CD14-positive monocyte (primary cell): ENCODE results near the gene UGT1A5. TPM values are rescaled to one million over a fixed set of nuclear protein-coding genes. Genes with fewer than 3 reads are reported as not detected.

Source experiments
- DNase-seq, 3 donors: peaks; one replicate each; pipeline ENCODE4 v3.0.0-alpha.2; 2011 to 2022
- H2AFZ ChIP-seq: 2 replicates; pipeline ENCODE4 v1.6.0; 2012; ENCODE audit warnings: mild to moderate bottlenecking, low read depth, low read length, inconsistent platforms; ENCODE audit not compliant: insufficient read depth, poor library complexity, severe bottlenecking
- H3K27ac ChIP-seq, 2 donors: 1 replicate in 1 of 2; 2 replicates in 1 of 2; pipeline ENCODE4 v1.5.1; 2012 to 2013; ENCODE audit warnings: low read length in 2 of 2, control low read depth in 1 of 2, inconsistent platforms in 1 of 2, low read depth in 1 of 2, mild to moderate bottlenecking in 1 of 2
- H3K27me3 ChIP-seq, 2 donors: one replicate each; pipeline versions ENCODE4 v1.6.0 to v1.6.1; 2011 to 2013; ENCODE audit warnings: low read length in 2 of 2; ENCODE audit not compliant: control insufficient read depth in 2 of 2, insufficient read depth in 2 of 2
- H3K36me3 ChIP-seq, 2 donors: replicated peaks in 1 of 2; 1 replicate in 1 of 2; 2 replicates in 1 of 2; pipeline versions ENCODE4 v1.5.1 to v1.6.1; 2012 to 2013; ENCODE audit warnings: low read length in 2 of 2, control low read depth in 1 of 2, inconsistent platforms in 1 of 2, mild to moderate bottlenecking in 1 of 2; ENCODE audit not compliant: insufficient read depth in 2 of 2, control insufficient read depth in 1 of 2
- H3K4me1 ChIP-seq, 2 donors: 1 replicate in 1 of 2; 2 replicates in 1 of 2; pipeline versions ENCODE4 v1.5.1 to v1.6.1; 2012 to 2013; ENCODE audit warnings: low read length in 2 of 2, control low read depth in 1 of 2, inconsistent platforms in 1 of 2, mild to moderate bottlenecking in 1 of 2, moderate library complexity in 1 of 2; ENCODE audit not compliant: insufficient read depth in 2 of 2, control insufficient read depth in 1 of 2
- H3K4me2 ChIP-seq: replicated peaks from 2 replicates; pipeline ENCODE3; 2012; ENCODE audit warnings: low read length, moderate library complexity, mild to moderate bottlenecking; ENCODE audit not compliant: poor library complexity, severe bottlenecking; ENCODE audit errors: extremely low read depth
- H3K4me3 ChIP-seq, 3 experiments: fragments of 200-600 bp in 1 of 3; sonication (generic) in 1 of 3; replicated peaks in 1 of 3; 1 replicate in 2 of 3; 2 replicates in 1 of 3; pipeline ENCODE4 v1.5.1; 2011 to 2013; ENCODE audit warnings: low read length in 3 of 3, mild to moderate bottlenecking in 3 of 3, control low read depth in 2 of 3, low read depth in 2 of 3, inconsistent platforms in 1 of 3, moderate library complexity in 1 of 3
- H3K79me2 ChIP-seq: 2 replicates; pipeline ENCODE4 v1.6.0; 2012; ENCODE audit warnings: mild to moderate bottlenecking, control low read depth, inconsistent platforms, low read length, moderate library complexity; ENCODE audit not compliant: insufficient read depth
- H3K9ac ChIP-seq: 2 replicates; pipeline ENCODE4 v1.6.0; 2017; ENCODE audit warnings: low read length, mild to moderate bottlenecking; ENCODE audit not compliant: insufficient read depth, poor library complexity, severe bottlenecking
- H3K9me3 ChIP-seq, 2 donors: replicated peaks in 1 of 2; 1 replicate in 1 of 2; 2 replicates in 1 of 2; pipeline versions ENCODE4 v1.5.1 to v1.6.1; 2012 to 2013; ENCODE audit warnings: low read length in 2 of 2, control low read depth in 1 of 2; ENCODE audit not compliant: control insufficient read depth in 1 of 2, insufficient read depth in 1 of 2
- H4K20me1 ChIP-seq: 2 replicates; pipeline ENCODE4 v1.6.0; 2012; ENCODE audit warnings: mild to moderate bottlenecking, low read length, control low read depth, moderate library complexity; ENCODE audit not compliant: insufficient read depth
- H3K27ac Mint-ChIP-seq, 7 donors: one replicate each; pipeline ENCODE4 v1.8.0; 2020; ENCODE audit warnings: mild to moderate bottlenecking in 7 of 7, mixed read lengths in 7 of 7, moderate library complexity in 6 of 7, inconsistent platforms in 2 of 7
- H3K27me3 Mint-ChIP-seq, 3 donors: one replicate each; pipeline ENCODE4 v1.8.0; 2021 to 2022; ENCODE audit warnings: low read depth in 3 of 3, mild to moderate bottlenecking in 3 of 3, mixed read lengths in 3 of 3, moderate library complexity in 3 of 3, inconsistent platforms in 1 of 3
- H3K36me3 Mint-ChIP-seq, 2 donors: one replicate each; pipeline ENCODE4 v1.8.0; 2020; ENCODE audit warnings: mixed read lengths in 2 of 2, inconsistent platforms in 1 of 2, mild to moderate bottlenecking in 1 of 2
- H3K4me1 Mint-ChIP-seq: one replicate; pipeline ENCODE4 v1.8.0; 2020; ENCODE audit warnings: mild to moderate bottlenecking, mixed read lengths
- H3K4me3 Mint-ChIP-seq, 2 donors: one replicate each; pipeline ENCODE4 v1.8.0; 2020; ENCODE audit warnings: mild to moderate bottlenecking in 2 of 2, mixed read lengths in 2 of 2, moderate library complexity in 1 of 2
- H3K9me3 Mint-ChIP-seq, 7 donors: one replicate each; pipeline ENCODE4 v1.8.0; 2020 to 2022; ENCODE audit warnings: mixed read lengths in 7 of 7, mild to moderate bottlenecking in 6 of 7, moderate library complexity in 6 of 7, inconsistent platforms in 2 of 7
- WGBS: methylation state at CpG from one replicate; pipeline ENCODE4 v1.1.5; 2013; ENCODE audit warnings: missing lambda C conversion rate; ENCODE audit not compliant: insufficient coverage; 5-methylcytosine and 5-hydroxymethylcytosine counted together
- intact Hi-C, 2 donors: fragments of 100-400 bp; cut with micrococcal nuclease; formaldehyde crosslinking; loops; one replicate each; pipeline versions ENCODE4 v1.15.0 to v1.15.1; 2023
- polyA plus RNA-seq, 3 donors: library from polyadenylated mRNA; depleted of rRNA in 1 of 3; unstranded in 2 of 3; stranded (reverse) in 1 of 3; fragments of 300-500 nt in 2 of 3; fragments of >200 nt in 1 of 3; fragmentation: Illumina TruSeq in 2 of 3; gene quantifications; 1 replicate in 2 of 3; 2 replicates in 1 of 3; pipeline ENCODE4 v1.2.3, GENCODE V29; 2012 to 2021
- TF ChIP-seq, protein P1 (sequence below): fragments of 200-600 bp; IDR thresholded peaks from one replicate; pipeline ENCODE4 v1.8.0; 2022; ENCODE audit warnings: antibody characterized with exemption, mild to moderate bottlenecking

The UGT1A5 gene
- polyA plus RNA-seq, 3 donors = not detected

DNA sequence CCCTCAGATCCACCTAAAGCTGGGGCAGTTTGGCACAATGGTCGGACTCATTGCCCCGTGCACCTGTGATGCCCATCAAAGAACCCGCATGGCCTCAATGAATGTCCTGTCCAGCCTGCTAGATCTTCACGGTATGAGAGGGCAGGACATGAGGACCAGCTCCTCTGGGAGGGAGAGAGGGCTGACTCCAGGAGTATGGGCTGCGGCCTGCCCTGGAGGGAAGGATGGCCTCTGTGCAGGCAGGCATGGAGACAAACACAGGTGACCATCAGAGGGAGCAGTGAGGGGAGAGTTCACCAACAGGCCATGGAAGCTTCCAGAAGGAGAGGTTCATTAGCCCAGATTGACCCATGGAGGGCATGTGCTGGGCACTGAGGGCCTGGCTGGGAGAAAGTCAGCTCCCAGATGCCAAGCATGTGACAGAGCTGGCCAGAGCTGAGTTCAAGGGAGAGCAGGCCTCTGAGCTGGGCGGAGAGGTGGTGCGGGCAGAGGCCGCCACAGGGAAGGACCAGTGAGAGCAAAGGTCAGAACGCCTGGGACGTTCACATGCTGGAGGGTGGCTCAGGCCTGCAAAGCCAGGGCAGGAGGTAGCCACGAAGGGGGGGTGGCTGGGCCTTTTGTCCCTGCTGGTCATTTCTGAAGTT lies 105.4 kb downstream of the UGT1A5 start:
- Histone ChIP-seq H3K79me2 (no peaks in the 10 kb centered on the region), H3K4me1 (peaks cover 2 to 5% of the 10 kb centered on the region in 2 donors), H3K36me3 (no peaks in the 10 kb centered on the region), H3K9me3 (no peaks in the 10 kb centered on the region), H3K4me3 (no peak overlapping the region), H3K27ac (no peak overlapping the region), H3K27me3 (no peaks in the 10 kb centered on the region), H3K4me2 (no peak overlapping the region), H3K9ac (no peak overlapping the region), H2AFZ (no peak overlapping the region), H4K20me1 (no peaks in the 10 kb centered on the region)
- no peak overlapping the region for H3K4me3 Mint-ChIP-seq
- DNase-seq = no peak
- H3K27me3 Mint-ChIP-seq = peaks cover 2 to 9% (median 7%) of the 10 kb centered on the region in 3 donors
- peaks cover 0 to 4% (median 0%) of the 10 kb centered on the region in 7 donors for H3K9me3 Mint-ChIP-seq
- TF ChIP-seq, protein P1, sequence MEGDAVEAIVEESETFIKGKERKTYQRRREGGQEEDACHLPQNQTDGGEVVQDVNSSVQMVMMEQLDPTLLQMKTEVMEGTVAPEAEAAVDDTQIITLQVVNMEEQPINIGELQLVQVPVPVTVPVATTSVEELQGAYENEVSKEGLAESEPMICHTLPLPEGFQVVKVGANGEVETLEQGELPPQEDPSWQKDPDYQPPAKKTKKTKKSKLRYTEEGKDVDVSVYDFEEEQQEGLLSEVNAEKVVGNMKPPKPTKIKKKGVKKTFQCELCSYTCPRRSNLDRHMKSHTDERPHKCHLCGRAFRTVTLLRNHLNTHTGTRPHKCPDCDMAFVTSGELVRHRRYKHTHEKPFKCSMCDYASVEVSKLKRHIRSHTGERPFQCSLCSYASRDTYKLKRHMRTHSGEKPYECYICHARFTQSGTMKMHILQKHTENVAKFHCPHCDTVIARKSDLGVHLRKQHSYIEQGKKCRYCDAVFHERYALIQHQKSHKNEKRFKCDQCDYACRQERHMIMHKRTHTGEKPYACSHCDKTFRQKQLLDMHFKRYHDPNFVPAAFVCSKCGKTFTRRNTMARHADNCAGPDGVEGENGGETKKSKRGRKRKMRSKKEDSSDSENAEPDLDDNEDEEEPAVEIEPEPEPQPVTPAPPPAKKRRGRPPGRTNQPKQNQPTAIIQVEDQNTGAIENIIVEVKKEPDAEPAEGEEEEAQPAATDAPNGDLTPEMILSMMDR = no peak
- intact Hi-C loops = no loop called here
- H3K4me1 Mint-ChIP-seq = peaks cover 3% of the 10 kb centered on the region
- H3K36me3 Mint-ChIP-seq = no peaks in the 10 kb centered on the region
- no peak overlapping the region for H3K27ac Mint-ChIP-seq
- WGBS = 91% methylated on average over 11 of the region's 11 CpGs

DNA sequence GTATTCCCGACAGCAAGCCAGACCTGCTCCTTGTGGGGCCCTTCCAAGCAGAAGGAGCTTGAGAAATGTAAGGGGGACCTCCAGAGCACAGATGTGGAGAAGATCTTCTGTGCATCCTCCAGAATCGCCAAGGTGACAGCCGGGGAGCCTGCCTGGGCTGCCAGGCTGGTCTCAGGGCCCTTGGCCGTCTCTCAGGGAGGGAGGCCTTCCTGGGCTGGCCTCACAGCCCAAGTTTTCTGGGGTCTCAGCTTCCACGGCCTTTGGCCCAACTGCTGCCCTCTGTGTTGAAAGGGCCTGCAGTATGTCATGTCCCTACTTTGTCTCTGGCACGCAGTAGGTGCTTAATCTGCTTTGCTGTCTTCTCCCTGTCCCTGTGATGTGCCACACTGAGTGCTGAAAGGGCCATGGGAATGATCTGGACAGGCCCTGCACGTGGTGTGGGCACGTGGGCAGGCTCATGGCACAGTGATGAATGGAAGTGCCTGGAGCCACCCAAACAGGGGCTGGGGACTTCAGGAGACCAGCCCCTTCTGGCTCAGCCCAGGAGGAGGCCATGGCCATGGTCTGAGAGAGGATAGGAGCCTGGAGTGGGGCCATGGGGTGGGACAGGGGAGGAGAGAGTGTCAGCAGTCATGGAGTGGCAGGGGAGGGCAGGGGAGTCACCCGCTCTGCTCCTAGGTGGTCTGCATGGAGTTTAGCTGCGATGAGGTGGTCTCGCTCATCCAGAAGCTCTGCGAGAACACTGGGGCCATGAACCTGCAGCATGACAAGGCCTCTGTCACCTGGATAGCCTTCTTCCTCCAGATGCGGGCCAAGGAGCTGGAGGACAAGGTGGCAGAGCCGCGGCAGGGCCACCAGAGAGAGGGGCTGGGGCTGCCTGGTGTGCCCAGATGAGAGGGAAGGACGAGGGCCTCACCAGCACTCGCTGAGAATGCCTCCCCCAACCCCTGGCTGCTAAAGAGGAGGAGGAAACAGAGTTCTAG lies 106.2 kb downstream of the UGT1A5 start:
- 83% methylated on average over 9 of the region's 17 CpGs for WGBS
- H3K9me3 ChIP-seq = no peaks in the 10 kb centered on the region
- Mint-ChIP-seq H3K4me3 (no peak overlapping the region), H3K27me3 (peaks cover 2 to 7% (median 7%) of the 10 kb centered on the region in 3 donors), H3K27ac (no peak overlapping the region), H3K9me3 (peaks cover 0 to 2% (median 0%) of the 10 kb centered on the region in 7 donors), H3K36me3 (no peaks in the 10 kb centered on the region), H3K4me1 (peaks cover 7% of the 10 kb centered on the region)
- intact Hi-C loops = no loop called here
- TF ChIP-seq, protein P1 = no peak
- peaks cover 4 to 8% of the 10 kb centered on the region in 2 donors for H3K4me1 ChIP-seq
- H3K9ac ChIP-seq = no peak overlapping the region
- H4K20me1 ChIP-seq = no peaks in the 10 kb centered on the region
- H3K27me3 ChIP-seq = no peaks in the 10 kb centered on the region
- H3K27ac ChIP-seq = no peak overlapping the region
- no peak overlapping the region for H3K4me2 ChIP-seq
- no peak overlapping the region for H2AFZ ChIP-seq
- H3K36me3 ChIP-seq = no peaks in the 10 kb centered on the region
- DNase-seq = no peak
- H3K79me2 ChIP-seq = no peaks in the 10 kb centered on the region
- no peak overlapping the region for H3K4me3 ChIP-seq
